WTC11 (cell line): ENCODE data around the gene CCDC3. TPM values are rescaled to one million over a fixed set of nuclear protein-coding genes. Genes with fewer than 3 reads are reported as not detected.

Experiments used
- ATAC-seq: fragments of 200-7000 bp; cut with Tn5 transposase; 2 replicates; pipeline ENCODE4 v1.10.0; 2021; ENCODE audit warnings: mild to moderate bottlenecking, moderate library complexity
- CTCF ChIA-PET: fragments of 300-600 bp; sonication (Branson Sonifier 250); formaldehyde crosslinking; loops from one replicate; lab custom pipeline; 2021; ENCODE audit warnings: antibody characterized with exemption; lab: Charles Lee
- POLR2A ChIA-PET: fragments of 350-600 bp; sonication (Branson Sonifier 250); formaldehyde crosslinking; loops from one replicate; lab custom pipeline; 2021; ENCODE audit warnings: antibody characterized with exemption; lab: Charles Lee
- DNase-seq: peaks from one replicate; pipeline ENCODE4 v3.0.0; 2021; ENCODE audit warnings: low spot score
- H3K27ac Mint-ChIP-seq: 2 replicates; pipeline ENCODE4 v1.8.0; 2021; ENCODE audit warnings: mixed read lengths
- H3K27me3 Mint-ChIP-seq: 2 replicates; pipeline ENCODE4 v1.8.0; 2021; ENCODE audit warnings: low read depth, mild to moderate bottlenecking, moderate library complexity, mixed read lengths
- H3K36me3 Mint-ChIP-seq: 2 replicates; pipeline ENCODE4 v1.8.0; 2021; ENCODE audit warnings: mixed read lengths
- H3K4me1 Mint-ChIP-seq: 2 replicates; pipeline ENCODE4 v1.8.0; 2022; ENCODE audit warnings: mixed read lengths
- H3K4me3 Mint-ChIP-seq: 2 replicates; pipeline ENCODE4 v1.8.0; 2021; ENCODE audit warnings: mild to moderate bottlenecking, moderate library complexity, mixed read lengths
- H3K9me3 Mint-ChIP-seq: 2 replicates; pipeline ENCODE4 v1.8.0; 2021; ENCODE audit warnings: mixed read lengths
- AR ChIP-seq: fragments of 250-450 bp; sonication (Bioruptor Pico); IDR thresholded peaks from 2 replicates; pipeline ENCODE4 v1.9.0; 2021; ENCODE audit warnings: mild to moderate bottlenecking
- ATF6 ChIP-seq: sonication (generic); formaldehyde crosslinking; IDR thresholded peaks from 2 replicates; pipeline ENCODE4 v1.8.1; 2023; ENCODE audit warnings: mild to moderate bottlenecking, missing genetic modification reagents
- E2F1 ChIP-seq: sonication (generic); formaldehyde crosslinking; IDR thresholded peaks from 2 replicates; pipeline ENCODE4 v1.8.0; 2022; ENCODE audit warnings: mild to moderate bottlenecking, missing genetic modification reagents
- EMX1 ChIP-seq: fragments of 250-450 bp; sonication (Bioruptor Pico); IDR thresholded peaks from 2 replicates; pipeline ENCODE4 v1.8.0; 2021; ENCODE audit warnings: mild to moderate bottlenecking
- FOXJ3 ChIP-seq: sonication (generic); formaldehyde crosslinking; IDR thresholded peaks from 2 replicates; pipeline ENCODE4 v1.9.0; 2021; ENCODE audit warnings: missing genetic modification reagents, mild to moderate bottlenecking, borderline replicate concordance
- GRHL2 ChIP-seq: fragments of 250-450 bp; sonication (Bioruptor Pico); IDR thresholded peaks from 2 replicates; pipeline ENCODE4 v1.8.0; 2022; ENCODE audit warnings: mild to moderate bottlenecking, moderate library complexity; ENCODE audit not compliant: insufficient replicate concordance, severe bottlenecking
- GTF2I ChIP-seq: fragments of 250-450 bp; sonication (Bioruptor Pico); conservative IDR thresholded peaks from 2 replicates; pipeline ENCODE4 v1.4.0; 2021; ENCODE audit warnings: mild to moderate bottlenecking
- HMGXB4 ChIP-seq: sonication (generic); formaldehyde crosslinking; IDR thresholded peaks from 2 replicates; pipeline ENCODE4 v1.8.1; 2023; ENCODE audit warnings: mild to moderate bottlenecking, moderate library complexity, missing genetic modification reagents
- IRF2 ChIP-seq: sonication (generic); formaldehyde crosslinking; IDR thresholded peaks from 2 replicates; pipeline ENCODE4 v1.8.0; 2022; ENCODE audit warnings: low read depth, missing genetic modification reagents, borderline replicate concordance
- KAT7 ChIP-seq: sonication (generic); formaldehyde crosslinking; IDR thresholded peaks from 2 replicates; pipeline ENCODE4 v1.8.1; 2023; ENCODE audit warnings: missing genetic modification reagents, mild to moderate bottlenecking, borderline replicate concordance
- NFATC4 ChIP-seq: fragments of 250-450 bp; sonication (Bioruptor Pico); IDR thresholded peaks from 2 replicates; pipeline ENCODE4 v1.9.0; 2021; ENCODE audit warnings: mild to moderate bottlenecking
- RORB ChIP-seq: fragments of 250-450 bp; sonication (Bioruptor Pico); IDR thresholded peaks from 2 replicates; pipeline ENCODE4 v1.9.0; 2021; ENCODE audit warnings: mild to moderate bottlenecking
- USF1 ChIP-seq: sonication (generic); formaldehyde crosslinking; IDR thresholded peaks from 2 replicates; pipeline ENCODE4 v1.8.0; 2022; ENCODE audit warnings: mild to moderate bottlenecking, missing genetic modification reagents
- ZBTB21 ChIP-seq: sonication (generic); formaldehyde crosslinking; IDR thresholded peaks from 2 replicates; pipeline ENCODE4 v1.8.1; 2023; ENCODE audit warnings: mild to moderate bottlenecking, missing genetic modification reagents, borderline replicate concordance
- ZBTB43 ChIP-seq: sonication (generic); formaldehyde crosslinking; IDR thresholded peaks from 2 replicates; pipeline ENCODE4 v1.8.1; 2023; ENCODE audit warnings: mild to moderate bottlenecking, missing genetic modification reagents
- ZMAT4 ChIP-seq: fragments of 250-450 bp; sonication (Bioruptor Pico); IDR thresholded peaks from 2 replicates; pipeline ENCODE4 v1.9.0; 2021; ENCODE audit warnings: mild to moderate bottlenecking
- ZNF138 ChIP-seq: sonication (generic); formaldehyde crosslinking; conservative IDR thresholded peaks from 2 replicates; pipeline ENCODE4 v1.8.1; 2022; ENCODE audit warnings: mild to moderate bottlenecking, moderate library complexity, missing genetic modification reagents
- ZNF232 ChIP-seq: sonication (generic); formaldehyde crosslinking; IDR thresholded peaks from 2 replicates; pipeline ENCODE4 v1.8.0; 2022; ENCODE audit warnings: mild to moderate bottlenecking, missing genetic modification reagents
- ZNF425 ChIP-seq: fragments of 250-450 bp; sonication (Bioruptor Pico); conservative IDR thresholded peaks from 2 replicates; pipeline ENCODE4 v1.9.0; 2021; ENCODE audit warnings: mild to moderate bottlenecking
- total RNA-seq: library from RNA; stranded (reverse); gene quantifications from 3 replicates; pipeline ENCODE4 v1.2.3, GENCODE V29; 2021

CCDC3 gene
- total RNA-seq, 1 experiment from 2014 or later: 3.5 TPM

GRCh38 chr10:12890958-12891357 is 110.6 kb downstream of the CCDC3 start (continued):
- TF ChIP-seq ZNF425 (CRISPR knock-in tag) (no peak), ZMAT4 (CRISPR knock-in tag) (no peak), EMX1 (CRISPR knock-in tag) (no peak), USF1 (CRISPR knock-in tag) (no peak)

- no peak overlapping the region for H3K4me3 Mint-ChIP-seq
- ChIA-PET POLR2A (no interaction called here), CTCF (interaction anchor here (1.7 kb wide), 1 partner anchor 14 kb away, joined by 4 read pairs; no protein-coding TSS in a partner anchor)
- no peaks in the 10 kb centered on the region for H3K4me1 Mint-ChIP-seq
- DNase-seq: no peak
- ATAC-seq: no peak
- H3K9me3 Mint-ChIP-seq: peaks cover 41% of the 10 kb centered on the region
- peaks cover 2% of the 10 kb centered on the region; the same call in 1 of the 2 replicates for H3K27me3 Mint-ChIP-seq
- H3K36me3 Mint-ChIP-seq: no peaks in the 10 kb centered on the region; the same call in 1 of the 2 replicates
- H3K27ac Mint-ChIP-seq: no peak overlapping the region
- TF ChIP-seq IRF2 (CRISPR knock-in tag): no peak
- no peak for TF ChIP-seq RORB (CRISPR knock-in tag)
- TF ChIP-seq FOXJ3 (CRISPR knock-in tag): no peak
- no peak for TF ChIP-seq E2F1 (CRISPR knock-in tag)
- TF ChIP-seq AR (CRISPR knock-in tag): no peak
- no peak for TF ChIP-seq ZNF232 (CRISPR knock-in tag)
- no peak for TF ChIP-seq KAT7
- TF ChIP-seq GTF2I (CRISPR knock-in tag): no peak
- TF ChIP-seq GRHL2: no peak
- no peak for TF ChIP-seq EMX1 (CRISPR knock-in tag)
- no peak for TF ChIP-seq ZNF138 (CRISPR knock-in tag)
- no peak for TF ChIP-seq NFATC4 (CRISPR knock-in tag)
- no peak for TF ChIP-seq ATF6 (CRISPR knock-in tag)
- TF ChIP-seq HMGXB4 (CRISPR knock-in tag): no peak
- TF ChIP-seq ZBTB21 (CRISPR knock-in tag): no peak
- no peak for TF ChIP-seq ZBTB43
Measured at GRCh38 chr10:12888470-12888869, 113.0 kb downstream of the CCDC3 start.
